GM18517 (cell line): ENCODE data around the gene UNC119.

ENCODE experiments used
- ATAC-seq: cut with Tn5 transposase; IDR thresholded peaks from one replicate; pipeline ENCODE4 v1.9.1; 2021; ENCODE audit warnings: mild to moderate bottlenecking, moderate library complexity; ENCODE audit not compliant: unreplicated experiment

Gene UNC119

GRCh38 chr17:28573521-28573920 lies 21.1 kb upstream of the UNC119 start:
- ATAC-seq, result no peak

DNA sequence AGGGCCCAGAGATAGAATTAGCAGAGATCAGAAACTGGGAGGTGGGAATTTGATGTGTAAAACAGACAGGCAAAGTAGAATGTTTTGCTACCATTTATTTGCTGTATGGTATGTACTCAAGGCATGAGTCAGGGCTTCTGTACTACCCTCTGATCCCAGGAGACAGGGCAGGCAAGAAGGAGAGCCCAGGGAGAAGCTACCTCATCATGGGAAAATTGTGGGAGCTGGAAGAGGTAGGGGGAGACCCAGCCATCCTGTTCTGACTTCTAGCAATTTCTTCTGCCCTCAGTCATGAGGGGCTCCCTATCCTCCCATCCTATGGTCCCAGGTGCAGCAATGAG lies 20.6 kb upstream of the UNC119 start:
- no peak for ATAC-seq

- ATAC-seq, result no peak
These were observed 20.0 kb upstream of the UNC119 start for GRCh38 chr17:28572259-28573039.

- ATAC-seq, result peak; percentile 65
These were observed 19.1 kb upstream of the UNC119 start, which contains the start of gene PIGS for GRCh38 chr17:28571361-28572122. Gene PIGS, minus strand, starts transcription at chr17:28571524. Its CDS starts 28 bp downstream, at chr17:28571496.

DNA sequence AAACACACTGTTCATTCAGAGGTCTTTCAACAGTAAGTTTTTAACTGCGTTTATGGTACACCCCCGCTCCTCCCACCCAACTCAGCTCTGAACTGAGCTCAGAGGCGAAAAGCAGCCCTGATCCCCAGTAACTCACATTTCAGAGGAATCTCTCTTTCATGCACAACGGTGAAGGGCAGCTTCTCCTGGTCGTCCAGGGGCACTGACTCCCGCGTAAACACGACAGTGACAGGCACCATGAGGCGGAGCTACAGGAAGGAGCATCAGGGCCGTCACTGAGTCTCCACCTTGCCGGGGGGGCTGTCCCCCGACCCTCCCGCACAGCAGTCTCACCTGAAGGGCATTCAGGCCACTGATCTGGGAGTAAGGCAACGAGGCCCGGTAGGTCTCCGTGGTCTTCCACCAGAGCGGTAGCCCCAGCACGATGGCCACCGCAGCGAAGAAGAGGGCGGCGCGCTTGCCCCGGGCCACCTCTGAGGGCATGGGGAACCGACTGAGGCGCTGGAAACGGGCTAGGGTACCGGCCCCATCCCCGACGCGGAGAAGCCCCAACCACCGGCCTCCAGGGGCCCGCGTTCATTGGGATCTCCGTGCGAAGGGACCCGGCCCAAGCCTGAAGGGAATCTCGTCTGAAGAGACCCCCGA lies 18.4 kb upstream of the UNC119 start:
- ATAC-seq, result peak; percentile 21

GRCh38 chr17:28569446-28569845 lies 17.0 kb upstream of the UNC119 start:
- ATAC-seq, result no peak

GRCh38 chr17:28567604-28568003 lies 15.2 kb upstream of the UNC119 start:
- peak; percentile 44 for ATAC-seq

DNA sequence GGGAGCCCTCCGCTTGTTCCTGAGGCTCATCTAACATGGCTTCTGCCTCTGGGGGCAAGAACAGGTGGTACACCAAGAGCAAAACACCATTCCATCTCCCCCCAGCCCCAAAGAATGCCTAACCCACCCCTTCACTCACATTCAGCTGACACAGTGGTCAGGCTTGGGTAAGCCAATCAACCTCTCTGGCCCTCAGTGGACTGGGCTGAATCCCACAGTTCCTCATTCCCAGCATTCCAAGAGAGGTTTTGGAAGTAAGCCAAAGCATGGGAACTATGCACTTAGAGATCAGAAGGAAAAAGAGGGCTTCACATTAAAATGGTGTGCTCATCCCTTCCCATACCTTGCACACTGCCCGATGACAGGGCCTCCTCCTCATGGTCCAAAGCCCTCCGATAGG lies 11.1 kb upstream of the UNC119 start:
- no peak for ATAC-seq

DNA sequence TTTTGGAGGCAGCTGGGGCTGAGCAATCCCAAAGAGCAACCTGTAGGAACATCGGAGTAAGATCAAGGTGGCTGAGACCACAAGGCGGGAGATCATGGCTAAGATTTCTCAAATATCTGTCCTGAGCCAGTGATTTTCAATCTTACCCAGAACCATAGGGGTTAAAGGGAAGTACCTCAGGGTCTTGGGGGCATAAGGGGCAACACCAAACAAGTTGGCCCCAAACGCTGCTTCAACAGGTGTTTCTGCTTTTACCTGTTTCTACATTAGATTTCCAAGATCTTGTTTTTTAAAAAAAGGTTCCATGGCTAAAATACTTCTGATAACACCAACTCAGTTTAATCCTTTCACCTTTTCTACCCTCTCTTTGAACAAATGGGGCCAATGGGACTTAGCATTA lies 2.6 kb upstream of the UNC119 start:
- no peak for ATAC-seq

- ATAC-seq, result no peak
These were observed 2.1 kb upstream of the UNC119 start for GRCh38 chr17:28554565-28554964.

GRCh38 chr17:28553000-28553505 lies 629 bp upstream of the UNC119 start:
- ATAC-seq, result no peak

DNA sequence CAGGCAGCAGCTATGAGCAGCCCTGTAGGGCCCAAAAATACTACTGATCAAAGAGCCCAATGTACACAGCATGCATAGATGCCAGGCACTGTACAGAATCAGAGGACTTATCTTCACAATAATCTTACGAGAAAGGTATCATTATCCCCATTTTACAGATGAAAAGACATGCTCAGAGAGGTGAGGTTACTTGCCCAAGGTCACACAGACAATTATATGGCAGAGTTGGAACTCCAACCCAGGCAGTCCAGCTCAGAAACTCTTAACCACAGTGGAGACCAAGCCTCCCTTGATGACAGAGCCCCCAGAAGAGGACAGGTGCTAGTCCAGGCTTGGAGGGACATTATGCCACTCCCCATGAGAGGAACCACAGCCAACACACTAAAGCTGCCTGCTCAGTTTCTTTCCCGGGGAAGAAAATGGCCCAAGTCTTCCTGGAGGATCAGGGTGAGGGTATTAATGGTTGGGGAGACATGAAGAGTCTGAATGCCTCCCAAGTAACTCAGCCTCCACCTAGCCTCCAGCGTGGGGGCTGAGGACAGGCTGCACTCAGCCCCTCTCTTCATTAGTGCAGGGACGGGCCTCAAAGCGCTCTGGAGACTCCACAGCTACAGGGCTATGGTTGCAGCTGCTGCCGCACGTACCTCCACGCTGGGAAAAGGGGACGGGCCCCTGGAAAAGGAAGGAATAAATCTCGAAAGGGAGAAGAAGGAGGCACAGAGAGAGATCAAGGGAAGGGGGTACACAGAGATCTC lies 826 bp downstream of the UNC119 start:
- ATAC-seq, result no peak

DNA sequence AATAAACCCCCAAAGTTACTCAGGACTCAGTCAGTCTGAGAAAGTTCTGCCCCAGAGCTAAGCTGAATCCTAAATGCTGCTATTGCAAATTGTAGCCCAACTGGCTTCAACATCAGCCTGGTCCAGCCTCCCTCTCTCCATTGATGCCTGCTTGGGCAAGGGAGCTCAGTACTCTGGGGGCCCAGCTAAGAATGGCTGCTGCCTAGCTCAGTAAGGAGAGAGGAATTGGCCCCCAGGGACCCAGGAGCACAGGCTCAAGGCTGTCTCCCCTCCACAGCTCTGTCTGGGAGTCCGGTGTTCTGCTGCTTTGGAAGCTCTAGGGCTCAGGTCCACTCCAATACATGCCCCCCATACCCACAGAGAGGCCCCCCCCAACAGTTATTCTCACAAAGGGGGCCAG lies 1.6 kb downstream of the UNC119 start:
- no peak for ATAC-seq

- no peak for ATAC-seq
These were observed 2.9 kb downstream of the UNC119 start for GRCh38 chr17:28549236-28550132.

DNA sequence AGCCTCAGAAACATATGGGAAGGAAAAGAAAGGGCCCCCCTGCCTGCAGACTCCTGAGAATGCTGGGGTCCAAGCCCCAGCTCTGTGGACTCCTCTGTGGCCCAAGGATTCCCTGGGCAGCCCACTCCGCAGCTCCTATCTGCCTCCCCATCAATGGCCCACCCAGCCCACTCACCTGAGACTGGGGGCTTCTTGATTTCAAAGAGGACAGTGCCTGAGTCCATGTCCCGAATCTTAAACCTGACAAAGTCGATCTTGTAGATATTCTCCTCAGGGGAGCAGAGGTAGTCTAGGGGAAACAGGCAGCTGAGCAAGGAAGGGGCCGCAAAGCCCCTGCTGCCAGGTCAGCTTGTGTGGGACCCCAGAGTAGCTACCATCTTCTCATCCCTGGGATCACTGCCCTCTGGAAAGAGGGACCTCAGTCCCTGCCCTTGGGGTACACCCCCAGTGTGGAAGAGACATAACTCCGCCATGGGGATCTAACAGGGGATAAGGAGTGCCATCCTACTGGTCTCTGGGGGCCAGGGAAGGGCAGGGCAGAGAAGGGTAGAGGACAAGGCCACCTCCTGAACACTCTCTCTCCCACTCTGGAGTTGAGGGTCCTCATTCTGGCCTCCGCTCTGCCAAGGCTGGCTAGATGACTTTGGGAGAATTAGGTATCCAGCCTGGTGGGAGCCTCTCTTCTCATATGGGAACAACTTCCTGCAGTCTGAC lies 3.9 kb downstream of the UNC119 start:
- no peak for ATAC-seq

GRCh38 chr17:28547623-28548416 lies 4.6 kb downstream of the UNC119 start:
- no peak for ATAC-seq

GRCh38 chr17:28547096-28547622 lies 5.3 kb downstream of the UNC119 start:
- ATAC-seq, result no peak

DNA sequence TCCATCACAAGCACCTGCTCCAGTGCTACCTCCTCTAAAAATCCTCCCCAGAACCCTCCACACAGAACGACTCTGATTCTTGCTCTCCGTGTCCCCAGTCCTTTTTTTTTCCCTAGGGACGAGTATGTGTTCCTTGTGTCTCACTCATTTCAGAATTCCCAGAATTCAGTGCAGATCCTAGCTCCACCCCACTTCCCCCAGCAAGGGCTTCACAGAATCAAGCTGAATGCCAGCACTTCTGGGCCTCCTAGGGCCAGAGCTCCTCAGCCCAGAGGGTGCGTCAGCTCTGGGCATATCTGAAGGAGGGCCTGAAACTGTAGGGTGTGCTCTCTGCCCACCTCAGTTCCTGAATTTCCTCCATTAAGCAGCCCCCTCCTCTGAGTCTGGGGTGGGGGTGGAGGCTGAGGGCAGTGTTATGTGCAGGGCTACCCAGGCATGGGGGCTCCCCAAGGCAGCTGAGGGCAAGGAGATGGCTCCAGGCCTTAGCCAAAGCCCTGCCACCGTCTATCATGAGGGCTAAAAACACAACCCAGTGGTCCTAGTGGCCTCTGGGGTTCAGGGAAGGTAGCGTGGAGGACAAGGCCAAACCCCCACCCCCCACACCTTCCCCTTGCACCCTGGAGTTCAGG lies 6.5 kb downstream of the UNC119 start:
- no peak for ATAC-seq
